ENCODE data around the gene ARHGAP9.

GRCh38 chr12:57489157-57489641, 9.5 kb upstream of the ARHGAP9 start:
- TF ChIP-seq CTCF (IDR thresholded peaks at IDR 0.05; ENCODE audit: insufficient read depth, low read length, poor library complexity, severe bottlenecking) (no peak), EZH2phosphoT487 (conservative IDR thresholded peaks at IDR 0.05; ENCODE audit: low read length) (no peak)

Data from SU-DHL-6 (cell line).